22Rv1 (cell line): ENCODE measurements around the gene SOD1.

ENCODE experiments used
- CTCF ChIP-seq: fragments of 450-650 bp; IDR thresholded peaks from 2 replicates; pipeline ENCODE4 v1.5.1; 2017; ENCODE audit warnings: mild to moderate bottlenecking
- ZFX ChIP-seq: fragments of 450-650 bp; IDR thresholded peaks from 2 replicates; pipeline ENCODE4 v1.6.1; 2017; ENCODE audit warnings: antibody characterized with exemption, borderline replicate concordance

DNA sequence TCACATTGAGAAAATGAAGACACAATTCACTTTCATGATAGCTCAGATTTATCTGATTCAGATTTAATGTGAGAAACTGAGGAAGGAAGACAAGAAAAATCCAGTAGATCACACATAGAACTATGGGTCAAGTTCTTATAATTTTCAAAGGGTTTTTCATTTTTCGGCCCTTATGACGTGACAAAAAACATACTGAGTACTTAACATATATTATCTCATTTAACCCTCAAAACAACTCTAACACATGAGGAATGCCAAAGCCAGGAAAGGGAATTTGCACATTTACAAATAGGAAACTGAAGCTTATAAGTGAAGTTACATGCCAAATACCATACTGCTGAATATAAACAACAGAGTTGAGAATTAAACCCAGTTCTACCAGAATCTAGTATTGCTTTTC lies 27.6 kb downstream of the SOD1 start:
- no peak for TF ChIP-seq CTCF
- no peak for TF ChIP-seq ZFX
